ENCODE results near the gene SAV1.
"Not testable (repeated sequence)": the region's sequence is repeated elsewhere in the genome, so short reads cannot be mapped to it uniquely, and the experiment has no call there.

SAV1 gene

GRCh38 chr14:50656776-50657175 lies 11.3 kb downstream of the SAV1 start:
- no peaks in the 10 kb centered on the region for H3K27me3 Mint-ChIP-seq
- peaks cover 6 to 18% of the 10 kb centered on the region in 2 donors for H3K4me1 Mint-ChIP-seq (ENCODE audit: low read depth in 2 of 2)
- H3K36me3 Mint-ChIP-seq (ENCODE audit: insufficient read depth), result peaks cover 6% of the 10 kb centered on the region
- H3K9me3 Mint-ChIP-seq, result no peaks in the 10 kb centered on the region
- no peak overlapping the region for H3K4me3 Mint-ChIP-seq
- DNase-seq (no peak), ATAC-seq (replicated peaks) (no peak)
- H3K27ac Mint-ChIP-seq, result no peak overlapping the region

DNA sequence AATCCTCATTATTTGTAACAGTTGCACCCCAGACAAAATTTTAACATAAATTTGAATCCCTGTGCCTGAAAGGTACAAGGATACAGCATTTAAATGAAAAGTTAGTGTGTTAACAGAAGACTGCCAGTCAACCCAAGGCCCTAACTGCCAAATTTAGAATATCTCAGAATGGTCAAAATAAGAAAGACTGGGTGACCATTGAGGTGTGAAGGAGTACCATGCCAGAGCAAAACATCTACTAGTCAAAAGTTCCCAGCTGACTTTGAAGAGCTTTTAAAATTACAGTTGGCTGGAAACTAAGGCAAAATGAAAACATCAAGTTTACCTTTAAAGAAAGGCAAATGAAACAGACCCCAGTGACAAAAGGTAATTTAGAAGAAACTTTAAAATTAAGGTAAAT lies 18.4 kb downstream of the SAV1 start:
- Mint-ChIP-seq H3K4me1 (ENCODE audit: low read depth in 2 of 2) (peaks cover 0 to 11% of the 10 kb centered on the region in 2 donors), H3K4me3 (no peak overlapping the region), H3K36me3 (ENCODE audit: insufficient read depth) (no peaks in the 10 kb centered on the region), H3K27me3 (no peaks in the 10 kb centered on the region), H3K27ac (no peak overlapping the region), H3K9me3 (no peaks in the 10 kb centered on the region)
- ATAC-seq (replicated peaks), result no peak
- DNase-seq, result no peak

DNA sequence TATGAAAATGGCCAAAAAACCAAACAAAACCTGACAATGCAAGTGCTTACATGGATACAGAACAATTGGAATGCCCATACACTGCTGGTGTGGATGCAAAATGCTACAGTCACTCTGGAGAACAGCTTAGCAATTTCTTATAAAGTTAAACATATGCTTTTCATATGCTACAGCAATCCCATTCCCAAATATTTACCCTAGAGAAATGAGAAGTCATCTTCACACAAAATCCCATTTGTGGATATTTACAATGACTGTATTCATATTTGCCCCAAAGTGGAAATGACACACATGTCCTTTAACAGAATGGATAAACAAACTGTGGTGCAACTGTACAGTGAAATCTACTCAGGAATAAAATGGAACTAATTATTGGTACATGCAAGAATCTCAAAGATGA lies 20.4 kb downstream of the SAV1 start:
- no peak overlapping the region for H3K27ac Mint-ChIP-seq
- H3K9me3 Mint-ChIP-seq, result no peaks in the 10 kb centered on the region
- peaks cover 0 to 6% of the 10 kb centered on the region in 2 donors for H3K4me1 Mint-ChIP-seq (ENCODE audit: low read depth in 2 of 2)
- DNase-seq (no peak), ATAC-seq (replicated peaks) (no peak)
- no peak overlapping the region for H3K4me3 Mint-ChIP-seq
- H3K36me3 Mint-ChIP-seq (ENCODE audit: insufficient read depth), result no peaks in the 10 kb centered on the region
- no peaks in the 10 kb centered on the region for H3K27me3 Mint-ChIP-seq

GRCh38 chr14:50647282-50647681 lies 20.8 kb downstream of the SAV1 start:
- Mint-ChIP-seq H3K27ac (no peak overlapping the region), H3K27me3 (no peaks in the 10 kb centered on the region), H3K9me3 (no peaks in the 10 kb centered on the region), H3K36me3 (ENCODE audit: insufficient read depth) (no peaks in the 10 kb centered on the region), H3K4me3 (no peak overlapping the region), H3K4me1 (ENCODE audit: low read depth in 2 of 2) (peaks cover 0 to 6% of the 10 kb centered on the region in 2 donors)
- no peak for ATAC-seq (replicated peaks)
- DNase-seq, result no peak

GRCh38 chr14:50635141-50635540 lies 33.0 kb downstream of the SAV1 start:
- Mint-ChIP-seq H3K4me1 (ENCODE audit: low read depth in 2 of 2) (peaks cover 0 to 1% of the 10 kb centered on the region in 2 donors), H3K36me3 (ENCODE audit: insufficient read depth) (peaks cover 6% of the 10 kb centered on the region), H3K9me3 (no peaks in the 10 kb centered on the region), H3K27me3 (no peaks in the 10 kb centered on the region), H3K27ac (no peak overlapping the region), H3K4me3 (no peak overlapping the region)
- DNase-seq, result no peak
- no peak for ATAC-seq (replicated peaks)

- Mint-ChIP-seq H3K27me3 (no peaks in the 10 kb centered on the region), H3K27ac (no peak overlapping the region), H3K4me1 (ENCODE audit: low read depth in 2 of 2) (peaks cover 0 to 1% of the 10 kb centered on the region in 2 donors), H3K36me3 (ENCODE audit: insufficient read depth) (no peaks in the 10 kb centered on the region), H3K9me3 (no peaks in the 10 kb centered on the region), H3K4me3 (no peak overlapping the region)
- DNase-seq (no peak), ATAC-seq (replicated peaks) (no peak)
Observed at GRCh38 chr14:50633954-50634353, 34.2 kb downstream of the SAV1 start.

DNA sequence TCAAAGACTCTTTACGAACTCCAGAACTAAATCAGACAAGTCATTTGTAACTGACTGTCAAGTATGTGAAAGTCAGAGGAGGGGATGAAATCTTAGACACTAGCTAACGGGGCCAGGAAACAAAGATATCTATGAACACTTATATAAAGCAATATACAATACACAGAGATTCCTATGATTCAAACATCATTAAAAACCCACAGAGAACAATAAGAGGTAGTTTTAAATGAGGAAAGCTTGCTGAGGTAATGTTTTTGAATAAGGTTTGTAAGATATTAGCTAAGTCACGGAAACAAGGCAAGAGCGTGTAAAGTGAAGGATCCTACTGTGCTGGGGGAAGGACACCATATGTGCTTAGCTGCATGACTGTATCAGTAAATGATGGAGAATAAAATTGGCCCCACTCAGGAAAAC lies 36.7 kb downstream of the SAV1 start:
- Mint-ChIP-seq H3K36me3 (ENCODE audit: insufficient read depth) (no peaks in the 10 kb centered on the region), H3K4me3 (no peak overlapping the region), H3K27ac (peak overlapping the region in 1 of 2 donors; percentile 22), H3K27me3 (no peaks in the 10 kb centered on the region), H3K4me1 (ENCODE audit: low read depth in 2 of 2) (no peaks in the 10 kb centered on the region), H3K9me3 (no peaks in the 10 kb centered on the region)
- DNase-seq (no peak), ATAC-seq (replicated peaks) (no peak)

GRCh38 chr14:50624947-50625346 lies 43.2 kb downstream of the SAV1 start:
- H3K36me3 Mint-ChIP-seq (ENCODE audit: insufficient read depth); DNase-seq; H3K27me3 Mint-ChIP-seq; H3K9me3 Mint-ChIP-seq; H3K4me3 Mint-ChIP-seq; H3K4me1 Mint-ChIP-seq (ENCODE audit: low read depth in 2 of 2); ATAC-seq (replicated peaks); H3K27ac Mint-ChIP-seq: not testable (repeated sequence)

GRCh38 chr14:50624447-50624846 lies 43.7 kb downstream of the SAV1 start:
- Mint-ChIP-seq H3K36me3 (ENCODE audit: insufficient read depth) (no peaks in the 10 kb centered on the region), H3K27me3 (no peaks in the 10 kb centered on the region), H3K9me3 (no peaks in the 10 kb centered on the region), H3K27ac (peak overlapping the region in 1 of 2 donors; percentile 19), H3K4me1 (ENCODE audit: low read depth in 2 of 2) (no peaks in the 10 kb centered on the region), H3K4me3 (no peak overlapping the region)
- ATAC-seq (replicated peaks), result no peak
- no peak for DNase-seq

DNA sequence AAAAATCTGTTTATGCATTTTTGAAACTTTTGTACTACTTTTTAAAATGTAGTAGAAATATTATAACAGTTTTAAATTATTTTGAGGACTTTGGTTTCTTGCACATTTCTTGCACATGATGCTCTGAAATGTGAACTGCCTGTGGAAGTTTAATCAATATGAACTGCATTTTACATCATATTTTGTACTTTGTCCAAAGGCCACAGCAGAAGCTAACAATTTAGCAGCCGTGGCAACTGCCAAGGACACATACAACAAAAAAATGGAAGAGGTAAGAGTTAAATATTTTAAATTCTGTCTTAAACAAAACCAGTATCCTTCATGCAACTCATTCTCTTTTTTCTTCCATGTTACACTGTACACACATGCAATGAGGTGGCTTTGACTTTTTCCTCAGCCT lies 45.1 kb downstream of the SAV1 start:
- H3K4me3 Mint-ChIP-seq, result no peak overlapping the region
- DNase-seq, result no peak
- H3K36me3 Mint-ChIP-seq (ENCODE audit: insufficient read depth), result no peaks in the 10 kb centered on the region
- ATAC-seq (replicated peaks), result no peak
- no peaks in the 10 kb centered on the region for H3K27me3 Mint-ChIP-seq
- no peak overlapping the region for H3K27ac Mint-ChIP-seq
- no peaks in the 10 kb centered on the region for H3K4me1 Mint-ChIP-seq (ENCODE audit: low read depth in 2 of 2)
- no peaks in the 10 kb centered on the region for H3K9me3 Mint-ChIP-seq

DNA sequence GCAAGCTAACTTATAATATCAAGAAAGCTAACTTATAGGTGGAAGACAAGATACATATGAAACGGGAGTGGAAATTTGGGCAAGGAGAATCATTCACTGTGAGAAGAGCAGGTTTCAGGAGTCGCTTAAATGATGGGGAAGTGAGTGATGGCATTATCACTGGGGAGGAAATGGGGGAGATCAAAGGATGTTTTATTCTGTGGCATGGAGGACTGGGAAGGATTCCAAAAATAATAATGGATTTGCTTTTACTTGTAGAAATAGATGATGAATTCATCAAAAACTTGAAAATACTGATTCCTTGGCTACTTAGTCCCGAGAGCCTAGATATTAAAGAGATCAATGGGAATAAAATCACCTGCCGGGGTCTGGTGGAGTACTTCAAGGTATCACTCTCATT lies 47.8 kb downstream of the SAV1 start:
- no peaks in the 10 kb centered on the region for H3K4me1 Mint-ChIP-seq (ENCODE audit: low read depth in 2 of 2)
- H3K4me3 Mint-ChIP-seq, result no peak overlapping the region
- no peak overlapping the region for H3K27ac Mint-ChIP-seq
- no peaks in the 10 kb centered on the region for H3K9me3 Mint-ChIP-seq
- DNase-seq, result no peak
- ATAC-seq (replicated peaks), result no peak
- no peaks in the 10 kb centered on the region for H3K36me3 Mint-ChIP-seq (ENCODE audit: insufficient read depth)
- H3K27me3 Mint-ChIP-seq, result no peaks in the 10 kb centered on the region

- Mint-ChIP-seq H3K9me3 (no peaks in the 10 kb centered on the region), H3K27me3 (no peaks in the 10 kb centered on the region), H3K4me1 (ENCODE audit: low read depth in 2 of 2) (no peaks in the 10 kb centered on the region), H3K4me3 (no peak overlapping the region), H3K27ac (no peak overlapping the region), H3K36me3 (ENCODE audit: insufficient read depth) (no peaks in the 10 kb centered on the region)
- DNase-seq, result no peak
- no peak for ATAC-seq (replicated peaks)
Observed at GRCh38 chr14:50619569-50620141, 48.5 kb downstream of the SAV1 start.

DNA sequence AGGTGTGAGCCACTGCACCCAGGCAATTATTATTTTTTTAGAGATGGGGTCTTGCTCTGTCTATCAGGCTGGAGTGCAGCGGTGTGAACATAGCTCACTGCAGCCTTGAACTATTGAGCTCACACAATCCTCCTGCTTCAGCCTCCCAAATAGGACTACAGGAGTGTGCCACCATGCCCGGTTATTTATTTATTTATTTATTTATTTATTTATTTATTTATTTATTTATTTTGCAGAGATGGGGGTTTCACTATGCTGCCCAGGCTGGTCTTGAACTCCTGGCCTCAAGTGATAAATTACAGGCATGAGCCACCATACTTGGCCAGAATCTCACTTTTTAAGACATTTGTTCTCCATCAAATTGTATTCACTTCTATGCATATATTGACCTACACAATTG lies 51.8 kb downstream of the SAV1 start:
- Mint-ChIP-seq H3K4me3 (no peak overlapping the region), H3K4me1 (ENCODE audit: low read depth in 2 of 2) (no peaks in the 10 kb centered on the region), H3K27ac (no peak overlapping the region), H3K36me3 (ENCODE audit: insufficient read depth) (no peaks in the 10 kb centered on the region), H3K9me3 (no peaks in the 10 kb centered on the region), H3K27me3 (peaks cover 0 to 5% of the 10 kb centered on the region in 2 donors)
- DNase-seq, result no peak
- no peak for ATAC-seq (replicated peaks)

GRCh38 chr14:50615552-50615951 lies 52.6 kb downstream of the SAV1 start:
- no peak overlapping the region for H3K27ac Mint-ChIP-seq
- H3K36me3 Mint-ChIP-seq (ENCODE audit: insufficient read depth), result no peaks in the 10 kb centered on the region
- no peaks in the 10 kb centered on the region for H3K9me3 Mint-ChIP-seq
- no peaks in the 10 kb centered on the region for H3K4me1 Mint-ChIP-seq (ENCODE audit: low read depth in 2 of 2)
- ATAC-seq (replicated peaks) (no peak), DNase-seq (no peak)
- no peak overlapping the region for H3K4me3 Mint-ChIP-seq
- peaks cover 0 to 11% of the 10 kb centered on the region in 2 donors for H3K27me3 Mint-ChIP-seq

DNA sequence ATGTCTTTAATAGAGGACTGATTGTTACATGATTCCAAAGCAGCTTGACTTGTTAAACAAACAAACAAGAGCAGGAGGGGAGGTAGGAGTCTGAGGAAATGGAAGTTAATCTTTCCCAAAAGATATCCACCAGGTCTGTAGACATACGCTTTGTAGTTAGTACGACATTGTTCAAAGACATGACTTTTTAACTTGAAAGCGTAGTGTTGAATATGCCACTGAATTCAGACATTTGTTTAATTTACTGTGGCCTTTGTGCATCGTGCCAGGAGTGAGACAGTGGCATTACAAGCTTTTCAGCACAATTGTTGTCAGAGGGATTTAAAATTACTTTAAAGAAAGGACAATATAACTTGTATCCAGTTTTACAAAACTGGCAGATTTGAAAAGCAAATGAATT lies 53.0 kb downstream of the SAV1 start:
- ATAC-seq (replicated peaks), result no peak
- Mint-ChIP-seq H3K36me3 (ENCODE audit: insufficient read depth) (no peaks in the 10 kb centered on the region), H3K27me3 (peaks cover 0 to 11% of the 10 kb centered on the region in 2 donors), H3K9me3 (no peaks in the 10 kb centered on the region), H3K4me1 (ENCODE audit: low read depth in 2 of 2) (no peaks in the 10 kb centered on the region), H3K27ac (no peak overlapping the region), H3K4me3 (no peak overlapping the region)
- no peak for DNase-seq
